GM21737 (cell line): Measurements from ENCODE around the gene KRT81.

Source experiments
- ATAC-seq: cut with Tn5 transposase; IDR thresholded peaks from one replicate; pipeline ENCODE4 v1.9.1; 2021; ENCODE audit warnings: mild to moderate bottlenecking, moderate library complexity; ENCODE audit not compliant: unreplicated experiment

Gene KRT81

DNA sequence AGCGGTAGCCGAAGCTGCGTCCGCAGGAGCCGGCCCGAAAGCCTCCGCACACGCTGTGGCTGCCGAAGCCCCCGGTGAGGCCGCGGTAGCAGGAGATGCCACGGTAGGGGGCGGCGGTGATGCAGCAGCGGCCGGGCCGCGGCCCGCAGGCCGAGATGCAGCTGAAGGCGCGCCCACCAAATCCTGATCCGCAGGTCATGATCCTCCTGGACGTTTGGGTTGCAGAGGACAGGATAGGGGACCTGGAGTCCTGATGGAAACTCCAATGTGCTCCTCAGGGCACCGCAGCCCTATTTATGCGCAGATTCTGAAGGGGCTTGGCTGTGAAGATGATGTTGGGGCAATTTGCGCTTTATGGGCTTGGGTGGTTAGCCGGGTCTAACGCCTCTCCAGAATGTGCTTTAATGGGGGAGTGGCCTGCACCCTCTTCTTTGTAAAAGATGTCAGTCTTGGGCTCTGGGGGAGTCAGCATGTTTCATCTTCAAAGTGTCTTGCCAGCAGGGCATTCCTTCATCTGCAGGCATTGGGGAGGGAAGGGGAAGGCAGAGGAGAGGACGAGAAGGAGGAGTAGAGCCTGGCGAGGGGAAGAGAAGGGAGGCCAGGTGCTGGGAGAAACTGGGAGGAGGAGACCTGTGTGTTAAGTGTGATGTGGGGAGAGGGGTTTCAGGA, at the start of gene KRT81:
Gene KRT81, minus strand, starts transcription at position 268 of the 669 bp plus-strand sequence. Its CDS starts 69 bp downstream, at position 199.
- ATAC-seq, result no peak

DNA sequence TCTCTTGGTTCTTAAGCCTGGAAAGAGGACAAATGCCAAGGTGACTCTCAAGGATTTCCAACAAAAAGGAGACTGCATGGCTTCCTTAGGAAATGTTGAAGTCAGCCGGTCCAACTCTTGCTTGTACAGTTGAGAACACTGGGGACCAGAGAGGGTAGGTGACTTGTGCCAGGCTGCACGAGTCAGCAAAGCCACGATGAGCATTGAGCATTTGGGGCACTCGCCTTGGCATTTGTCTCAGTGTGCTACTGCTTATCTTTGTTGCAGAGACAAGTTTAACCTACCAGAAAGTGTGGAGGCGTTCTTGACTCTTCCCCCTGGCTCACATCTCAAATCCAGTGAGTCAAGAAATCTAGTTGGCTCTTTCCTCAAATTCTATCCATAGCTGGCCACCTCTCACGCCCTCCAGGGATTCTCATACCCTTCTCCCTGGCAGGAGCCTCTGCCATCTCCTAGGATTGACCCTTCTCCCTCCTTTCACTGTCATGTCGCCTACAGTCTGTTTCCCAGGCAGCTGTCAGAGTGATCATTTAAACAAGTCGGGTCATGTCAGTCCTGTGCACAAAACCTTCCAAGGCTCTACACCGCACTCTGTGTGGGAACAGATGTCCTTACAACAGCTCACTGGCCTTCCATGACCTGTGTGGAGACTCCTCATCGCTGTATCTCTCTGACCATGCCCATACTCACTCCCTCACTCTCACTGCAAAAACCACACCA, 47.1 kb upstream of the KRT81 start:
- no peak for ATAC-seq

DNA sequence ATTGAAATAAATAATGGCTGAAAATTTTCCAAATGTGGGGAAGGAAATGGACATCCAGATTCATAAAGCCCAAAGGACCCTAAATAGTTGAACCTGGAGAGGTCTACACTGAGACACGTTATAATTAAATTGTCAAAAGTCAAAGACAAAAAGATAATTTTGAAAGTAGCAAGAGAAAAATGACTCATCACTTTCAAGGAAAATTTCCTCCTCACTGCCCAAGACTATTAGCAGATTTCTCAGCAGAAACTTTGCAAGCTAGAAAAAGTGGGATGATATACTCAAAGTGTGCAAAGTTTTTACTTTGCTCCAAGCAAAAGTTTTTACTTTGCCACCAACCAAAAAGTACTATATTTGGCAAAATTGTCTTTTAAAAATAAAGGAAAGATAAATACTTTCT, 45.7 kb upstream of the KRT81 start:
- no peak for ATAC-seq

DNA sequence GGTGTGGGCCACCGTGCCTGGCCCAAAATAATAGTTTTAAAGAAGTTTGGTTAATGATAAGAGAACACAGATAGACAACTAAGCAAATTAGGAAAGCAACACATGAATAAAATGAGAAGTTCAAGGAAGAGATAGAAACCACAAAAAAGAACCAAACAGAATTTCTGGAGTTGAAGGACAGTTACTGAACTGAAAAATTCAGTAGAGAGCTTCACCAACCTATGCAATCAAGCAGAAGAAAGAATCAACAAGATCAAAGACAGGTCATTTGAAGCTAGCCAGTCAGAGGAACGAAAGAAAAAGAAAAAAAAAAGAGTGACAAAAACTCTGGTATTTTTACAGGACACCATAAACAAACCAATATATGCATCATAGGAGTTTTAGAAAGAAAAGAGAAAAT, 45.3 kb upstream of the KRT81 start:
- no peak for ATAC-seq

DNA sequence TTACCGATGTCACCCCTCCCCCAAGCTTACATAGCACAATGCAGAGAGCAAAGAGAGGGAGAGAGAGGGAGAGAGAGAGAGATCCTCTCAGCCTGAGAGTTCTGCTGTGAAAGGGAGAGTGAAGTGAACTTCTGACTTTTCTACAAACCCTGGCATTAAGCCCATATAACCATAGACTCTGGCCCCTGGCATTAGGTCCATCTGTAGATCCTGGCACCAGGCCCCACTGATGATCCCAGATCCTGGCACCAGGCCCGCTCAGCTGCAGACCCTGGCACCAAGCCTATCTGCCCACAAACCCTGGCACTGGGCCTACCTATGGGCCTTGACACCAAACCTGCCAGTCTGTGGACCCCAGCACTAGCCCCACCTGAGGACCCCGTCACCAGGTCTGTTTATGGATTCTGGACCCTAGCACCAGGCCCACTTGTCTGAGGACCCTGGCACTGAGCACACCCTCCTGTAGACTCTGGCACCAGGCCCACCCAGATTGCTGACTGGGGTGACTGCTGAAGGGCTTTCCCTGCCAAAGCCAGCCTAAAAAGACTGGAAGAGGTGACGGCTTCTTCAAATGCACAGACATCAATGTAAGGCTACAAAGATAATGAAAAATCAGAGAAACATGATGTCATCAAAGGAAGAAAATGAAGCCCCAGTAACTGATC, 44.4 kb upstream of the KRT81 start:
- no peak for ATAC-seq

DNA sequence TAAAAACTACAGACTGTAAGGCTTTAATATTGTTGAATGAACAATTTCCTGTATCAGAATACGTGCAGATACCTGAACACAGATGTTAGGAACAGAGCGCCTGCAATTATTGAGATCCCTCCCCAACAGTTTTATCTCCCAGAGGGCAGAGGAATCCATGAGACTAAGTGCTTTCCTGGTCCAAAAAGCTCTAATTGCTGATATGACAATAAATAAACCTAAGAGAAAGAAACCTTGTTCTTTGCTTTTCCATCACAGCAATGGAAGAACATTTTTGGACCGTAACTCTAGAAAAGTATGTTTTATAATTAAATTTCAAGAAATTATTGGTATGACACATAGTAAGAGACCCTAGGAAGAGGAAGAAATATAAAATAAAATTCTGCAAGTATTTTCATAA, 42.9 kb upstream of the KRT81 start:
- ATAC-seq, result no peak

DNA sequence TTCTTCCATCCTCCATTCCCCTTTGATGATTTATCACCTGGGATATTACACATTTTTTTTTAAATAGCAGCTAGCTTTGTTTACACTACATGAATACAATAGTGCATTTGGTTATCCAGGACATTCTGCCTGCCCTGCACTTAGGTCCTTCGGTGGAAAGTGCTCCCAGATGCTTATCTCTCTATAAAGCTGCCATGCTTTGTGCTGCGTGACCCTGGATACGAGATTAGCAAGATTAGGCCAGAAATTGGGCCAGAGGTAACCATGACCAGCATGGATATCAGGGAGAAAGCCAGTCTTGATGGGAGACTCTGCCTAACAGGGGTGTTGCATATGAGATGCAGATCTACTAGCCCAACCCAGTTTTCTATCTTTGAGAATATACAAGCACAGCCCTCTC, 42.0 kb upstream of the KRT81 start:
- no peak for ATAC-seq

DNA sequence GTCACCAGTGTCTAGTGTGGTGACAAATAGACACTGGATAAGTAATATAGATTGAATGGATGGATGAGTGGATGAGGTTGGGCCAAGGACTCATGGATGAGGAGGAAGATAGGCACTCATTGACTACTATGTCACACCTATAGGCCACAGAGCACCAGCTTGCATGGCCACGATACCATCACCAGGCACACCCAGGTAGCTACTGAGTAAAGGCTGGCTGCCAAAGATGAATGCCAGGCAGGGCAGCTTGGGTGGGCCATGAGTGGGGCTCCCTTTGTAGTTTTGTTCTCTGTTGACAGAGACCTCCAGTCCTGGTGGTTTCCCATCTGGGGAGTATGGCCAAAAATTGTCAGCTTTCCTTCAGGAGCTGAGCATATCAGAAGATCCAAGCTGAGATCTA, 41.0 kb upstream of the KRT81 start:
- no peak for ATAC-seq

DNA sequence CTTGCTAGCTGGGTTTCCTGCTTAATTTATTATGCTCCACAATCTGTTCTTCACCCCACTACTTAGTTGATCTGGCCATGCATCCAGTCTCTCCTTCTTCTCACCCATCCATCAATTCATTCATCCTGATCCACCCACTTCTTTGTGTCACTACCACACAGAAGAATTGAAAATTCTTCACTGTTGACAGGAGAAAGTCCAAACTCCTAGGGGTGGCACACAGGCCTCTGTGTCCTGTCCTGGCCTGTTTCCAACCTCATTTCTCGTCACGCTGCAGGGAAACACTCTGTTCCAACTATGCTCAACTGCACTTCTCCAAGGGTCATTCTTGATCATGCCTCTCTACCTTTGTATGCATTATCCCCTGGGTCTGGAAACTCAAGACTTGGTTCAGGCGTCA, 40.5 kb upstream of the KRT81 start:
- no peak for ATAC-seq

DNA sequence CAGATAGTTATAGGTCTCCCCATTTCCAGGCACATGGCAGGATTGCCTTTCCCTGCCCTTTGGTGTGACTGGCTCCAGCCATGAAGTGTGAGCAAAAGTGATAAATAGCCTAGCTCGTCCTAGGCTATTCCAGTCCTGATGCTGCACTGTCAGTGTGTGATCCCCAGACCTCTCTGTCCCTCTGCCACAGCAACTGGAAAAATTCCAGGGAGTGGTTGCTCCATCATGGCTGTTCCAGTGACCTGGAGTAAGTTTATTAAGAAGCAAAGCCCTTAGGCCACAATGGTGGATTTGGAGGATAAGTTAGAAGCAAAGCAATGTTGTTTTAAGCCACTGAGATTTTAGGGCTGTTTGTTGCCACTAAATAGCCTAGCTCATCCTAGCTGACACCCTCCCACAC, 39.7 kb upstream of the KRT81 start:
- ATAC-seq, result no peak

DNA sequence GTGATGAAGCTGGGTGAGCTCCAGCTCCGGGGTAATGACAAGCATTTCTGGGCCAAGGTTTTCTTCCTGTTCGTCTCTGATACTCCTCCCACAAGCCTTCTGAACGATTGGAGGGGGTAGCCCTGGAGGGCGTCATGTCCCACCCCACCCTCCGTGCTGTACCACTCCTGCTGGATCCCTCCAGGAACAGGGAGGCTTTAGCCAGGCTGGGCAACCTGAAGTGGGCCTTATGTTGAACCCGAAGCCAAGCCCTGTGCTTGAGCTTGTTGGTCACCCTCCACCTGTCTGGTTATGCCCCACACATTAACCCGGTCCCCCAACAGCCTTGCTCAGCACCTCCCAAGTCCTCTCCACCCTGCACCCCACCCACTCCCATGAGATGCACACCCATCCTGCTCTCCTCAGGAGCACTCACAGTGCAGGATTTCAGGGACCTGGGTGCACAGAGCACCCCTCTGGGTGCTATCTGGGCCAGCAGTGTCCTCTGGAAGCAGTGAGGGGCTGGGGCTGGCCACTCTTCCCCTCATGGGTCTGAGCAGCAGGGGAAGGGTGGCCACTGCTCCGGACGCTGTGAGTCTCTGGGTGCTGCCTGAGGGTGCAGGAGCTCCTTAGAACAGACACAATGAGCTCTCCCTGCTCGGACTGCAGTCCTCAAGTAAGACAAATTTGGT, 36.6 kb upstream of the KRT81 start:
- ATAC-seq, result peak; percentile 15

DNA sequence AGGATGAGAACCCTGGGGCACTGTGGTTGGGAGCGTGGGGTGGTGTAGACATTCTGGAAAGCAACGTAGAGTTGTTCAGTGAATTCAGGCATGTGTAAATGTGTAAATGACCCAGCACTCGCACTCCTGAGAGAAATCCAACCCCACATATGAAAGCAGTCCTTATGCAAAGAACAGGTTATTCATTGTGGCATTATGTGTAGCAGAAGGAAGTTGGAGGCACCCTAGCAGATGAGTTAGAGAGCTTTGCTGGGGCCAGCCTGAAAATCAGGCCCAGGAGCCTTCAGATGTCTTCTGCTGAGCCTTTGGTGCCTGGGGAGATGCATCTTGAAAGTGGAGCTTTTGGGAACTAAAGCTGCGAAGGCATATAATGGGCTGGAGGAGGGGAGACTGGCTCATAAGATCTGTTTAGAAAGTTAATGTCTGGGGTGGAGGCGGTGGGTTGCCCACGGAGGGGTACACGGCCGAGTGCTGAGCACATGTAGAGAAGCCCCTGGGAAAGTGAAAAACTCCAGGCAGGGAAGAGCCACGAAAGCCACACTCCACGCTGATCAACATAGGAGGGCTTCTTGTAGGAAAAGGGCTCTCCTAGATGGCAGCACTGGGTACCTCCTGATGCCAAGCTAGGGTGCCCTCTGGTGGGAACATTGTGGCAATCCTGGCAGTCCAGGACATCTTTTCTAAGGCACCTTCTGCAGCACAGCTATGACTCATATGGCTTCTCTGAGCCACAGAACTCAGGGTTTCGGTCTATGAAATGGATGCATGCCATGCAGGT, 35.9 kb upstream of the KRT81 start:
- peak; percentile 81 for ATAC-seq

DNA sequence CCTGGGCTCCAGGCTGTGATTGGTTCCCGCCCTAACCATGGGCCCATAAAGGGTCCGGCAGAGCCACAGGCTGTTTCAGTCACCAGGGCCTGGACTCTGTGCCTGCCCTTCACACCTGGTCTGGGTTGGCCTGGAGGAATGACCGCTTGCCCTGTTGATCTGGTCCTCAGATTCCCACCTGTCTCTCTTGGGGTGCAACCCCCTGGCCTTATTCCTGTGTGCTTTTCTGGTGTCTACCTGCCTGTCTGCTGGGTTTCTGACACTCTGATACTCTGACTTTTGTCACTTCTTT, 32.8 kb upstream of the KRT81 start:
- ATAC-seq, result no peak

DNA sequence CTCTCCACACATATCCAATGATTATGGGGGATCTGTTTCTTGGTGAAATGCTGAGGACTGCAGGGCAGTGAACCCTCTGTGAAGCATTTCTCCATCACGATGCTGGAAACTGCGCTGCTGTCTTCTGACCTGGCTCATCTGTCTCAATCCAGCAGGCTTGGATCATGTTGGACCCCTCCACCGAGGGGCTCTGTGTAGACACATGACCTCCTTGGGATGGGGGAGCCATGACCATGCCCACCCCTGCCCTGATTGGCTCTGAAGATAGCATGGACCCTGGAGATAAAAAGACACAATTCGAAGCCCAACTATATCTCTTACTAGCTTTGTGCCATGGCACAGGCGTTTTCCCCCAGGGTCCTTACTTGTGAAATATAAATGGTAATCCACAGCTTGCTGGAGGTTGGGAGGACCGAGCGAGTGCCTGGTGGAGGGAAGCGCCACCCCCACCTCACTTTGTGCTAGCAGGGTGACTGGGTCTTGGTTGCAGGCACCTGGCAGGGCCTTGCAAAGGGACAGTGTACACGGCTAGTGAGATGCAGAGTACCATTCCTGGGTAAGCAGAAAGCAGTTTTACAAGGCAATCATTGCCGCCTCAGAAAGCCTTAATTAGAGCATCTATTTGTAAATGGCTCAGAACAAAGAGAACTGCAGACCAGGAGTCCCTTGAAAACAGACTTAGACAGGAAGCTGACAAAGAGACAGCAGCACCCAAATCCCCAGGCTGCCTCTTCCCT, 32.2 kb upstream of the KRT81 start:
- no peak for ATAC-seq

DNA sequence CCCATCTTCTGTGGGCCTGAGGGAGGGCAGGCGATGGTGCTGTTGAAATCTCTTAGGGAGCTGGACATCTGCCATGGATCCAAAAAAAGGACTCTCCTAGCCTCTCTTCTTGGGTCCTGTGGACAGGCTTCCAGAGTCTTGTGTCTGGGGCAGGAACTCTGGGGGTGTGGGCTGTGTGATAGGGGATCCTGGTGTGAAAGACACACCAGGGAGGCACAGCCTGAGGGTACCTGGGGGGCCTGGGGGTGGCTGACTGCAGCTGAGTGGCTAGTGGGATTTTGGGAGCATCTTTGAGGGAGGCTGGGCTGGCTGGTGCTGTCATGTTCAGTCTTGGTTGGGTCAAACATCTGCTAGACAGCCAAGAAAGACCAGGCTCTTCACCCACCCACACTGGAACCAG, 31.7 kb upstream of the KRT81 start:
- ATAC-seq, result no peak

DNA sequence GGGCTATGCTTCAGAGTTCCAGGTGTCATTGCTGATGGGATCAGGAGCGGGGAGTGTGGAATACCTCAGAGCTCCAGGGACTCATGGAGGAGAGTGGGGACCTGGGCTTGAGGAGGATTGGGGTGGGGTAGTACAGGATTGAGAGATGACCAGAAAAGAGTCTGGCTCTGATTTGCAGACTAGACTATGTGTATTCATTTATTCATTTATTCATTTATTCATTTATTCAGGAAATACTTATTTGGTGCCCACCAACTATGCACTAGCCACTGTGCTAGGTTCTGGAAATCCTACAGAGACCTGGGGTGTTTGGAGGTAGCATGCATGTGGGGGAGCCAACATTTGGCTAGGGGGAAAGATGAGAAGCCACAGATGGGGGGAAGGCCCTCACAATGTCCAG, 30.7 kb upstream of the KRT81 start:
- ATAC-seq, result no peak

DNA sequence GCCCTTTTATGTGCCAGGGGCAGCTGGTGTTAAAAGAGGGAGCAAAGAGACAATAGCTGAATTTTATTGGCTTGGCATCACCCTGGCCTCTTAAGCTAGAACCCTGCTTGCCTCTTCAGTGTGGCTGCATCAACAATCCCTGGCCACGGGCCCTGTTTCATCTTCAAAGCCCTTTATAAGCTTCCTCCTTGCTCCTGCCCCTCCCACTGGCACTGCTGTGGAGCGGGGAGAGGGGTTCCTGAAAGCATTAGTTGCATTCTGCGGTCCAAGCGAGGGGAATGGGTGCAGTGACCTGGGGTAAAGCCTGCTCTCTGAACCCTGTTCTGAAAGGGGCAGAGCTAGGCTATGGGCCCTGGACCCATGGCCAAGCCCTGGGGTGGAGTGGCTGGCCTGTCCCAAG, 30.1 kb upstream of the KRT81 start:
- no peak for ATAC-seq

DNA sequence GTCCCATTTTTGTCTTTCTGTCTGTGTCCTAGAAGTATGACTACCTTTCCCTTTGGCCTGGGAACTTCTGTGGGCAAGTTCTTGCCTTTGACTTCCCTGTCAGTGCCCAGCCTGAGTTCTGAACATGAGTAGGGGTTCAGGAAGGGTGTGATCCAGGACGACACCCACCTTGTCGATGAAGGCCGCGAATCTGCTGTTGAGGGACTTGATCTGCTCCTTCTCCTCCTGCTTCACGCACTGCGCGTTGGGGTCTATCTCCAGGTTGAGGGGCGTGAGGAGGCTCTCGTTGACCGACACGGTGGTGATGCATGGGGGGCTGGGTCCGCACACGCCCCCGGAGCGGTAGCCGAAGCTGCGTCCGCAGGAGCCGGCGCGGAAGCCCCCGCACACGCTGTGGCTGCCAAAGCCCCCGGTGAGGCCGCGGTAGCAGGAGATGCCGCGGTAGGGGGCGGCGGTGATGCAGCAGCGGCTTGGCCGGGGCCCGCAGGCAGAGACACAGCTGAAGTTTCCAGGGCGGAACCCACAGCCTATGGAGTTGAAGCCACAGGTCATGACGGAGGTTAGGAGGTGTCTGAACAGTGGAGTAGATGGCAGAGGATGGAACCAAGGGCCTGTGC, 29.6 kb upstream of the KRT81 start, which contains the start of gene KRT83:
Gene KRT83, minus strand, starts transcription at position 615 of the 617 bp plus-strand sequence. Its CDS starts 63 bp downstream, at position 552.
- no peak for ATAC-seq

DNA sequence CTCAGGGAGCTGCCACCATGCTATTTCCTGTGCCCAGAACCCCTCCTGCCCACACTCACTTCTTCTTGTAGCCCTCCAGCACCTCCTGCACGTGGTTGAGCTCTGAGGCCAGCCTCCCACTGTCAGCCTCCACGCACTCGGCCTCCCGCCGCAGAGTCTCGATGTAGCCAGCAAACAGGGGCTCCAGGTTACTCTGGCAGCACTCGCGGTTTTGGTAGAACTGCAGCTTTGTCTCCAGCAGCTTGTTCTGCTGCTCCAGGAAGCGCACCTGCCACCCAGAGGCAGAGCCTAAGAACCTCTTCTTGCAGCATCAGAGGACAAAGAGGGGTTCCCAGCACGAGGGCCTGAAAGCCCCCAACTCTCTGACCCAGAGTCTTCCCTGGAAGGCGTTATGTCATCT, 27.8 kb upstream of the KRT81 start:
- ATAC-seq, result no peak
